Hepatocyte (in vitro differentiated cells): ENCODE results near the gene ITGB1BP2. TPM values are rescaled to one million over a fixed set of nuclear protein-coding genes. Genes with fewer than 3 reads are reported as not detected.

Experiments used
- DNase-seq: peaks from one replicate; pipeline ENCODE4 v3.0.0-alpha.2; 2016; ENCODE audit warnings: low spot score
- H2AFZ ChIP-seq: fragments of 200-600 bp; sonication (generic); 2 replicates; pipeline ENCODE4 v1.6.0; 2016; ENCODE audit warnings: antibody characterized with exemption, mild to moderate bottlenecking
- H3K27ac ChIP-seq: fragments of 200-600 bp; sonication (generic); 2 replicates; pipeline ENCODE4 v1.5.1; 2016; ENCODE audit warnings: mild to moderate bottlenecking
- H3K27me3 ChIP-seq: fragments of 200-600 bp; sonication (generic); 2 replicates; pipeline ENCODE4 v1.6.1; 2016
- H3K36me3 ChIP-seq: fragments of 200-600 bp; sonication (generic); replicated peaks from 2 replicates; pipeline ENCODE4 v1.5.1; 2016; ENCODE audit warnings: low read depth; ENCODE audit not compliant: insufficient read depth
- H3K4me1 ChIP-seq: fragments of 200-600 bp; sonication (generic); 2 replicates; pipeline ENCODE4 v1.5.1; 2016; ENCODE audit warnings: mild to moderate bottlenecking, moderate library complexity; ENCODE audit not compliant: insufficient read depth
- H3K4me2 ChIP-seq: fragments of 200-600 bp; sonication (generic); 2 replicates; pipeline ENCODE4 v1.6.0; 2016
- H3K4me3 ChIP-seq: fragments of 200-600 bp; sonication (generic); 2 replicates; pipeline ENCODE4 v1.5.1; 2016; ENCODE audit warnings: mild to moderate bottlenecking
- H3K79me2 ChIP-seq: fragments of 200-600 bp; sonication (generic); 2 replicates; pipeline ENCODE4 v1.6.0; 2017; ENCODE audit warnings: mild to moderate bottlenecking
- H3K9me2 ChIP-seq: fragments of 200-600 bp; sonication (generic); replicated peaks from 2 replicates; pipeline ENCODE4 v1.6.0; 2017; ENCODE audit warnings: mild to moderate bottlenecking; ENCODE audit not compliant: insufficient read depth
- H3K9me3 ChIP-seq: fragments of 200-600 bp; sonication (generic); 2 replicates; pipeline ENCODE4 v1.5.1; 2016; ENCODE audit warnings: low read depth, mild to moderate bottlenecking
- H4K20me1 ChIP-seq: fragments of 200-600 bp; sonication (generic); 2 replicates; pipeline ENCODE4 v1.6.0; 2016; ENCODE audit warnings: mild to moderate bottlenecking; ENCODE audit not compliant: insufficient read depth, poor library complexity, severe bottlenecking
- EZH2 ChIP-seq: fragments of 200-600 bp; sonication (generic); IDR thresholded peaks from 2 replicates; pipeline ENCODE4 v1.6.1; 2016; ENCODE audit warnings: antibody characterized with exemption, mild to moderate bottlenecking, borderline replicate concordance
- EZH2phosphoT487 ChIP-seq: fragments of 200-600 bp; sonication (generic); IDR thresholded peaks from one replicate; pipeline ENCODE4 v1.6.1; 2018; ENCODE audit warnings: antibody characterized with exemption, mild to moderate bottlenecking, low read depth, moderate library complexity; ENCODE audit not compliant: unreplicated experiment, severe bottlenecking
- WGBS: methylation state at CpG from one replicate; pipeline ENCODE4 v1.1.6; 2016; ENCODE audit warnings: low lambda C conversion rate; ENCODE audit errors: missing lambda C conversion rate; 5-methylcytosine and 5-hydroxymethylcytosine counted together
- polyA plus RNA-seq: library from polyadenylated mRNA; unstranded; fragments of >200 nt; fragmentation: Nextera tagmentation; extraction: Ambion mirVana; gene quantifications from 2 replicates; pipeline ENCODE4 v1.2.1, GENCODE V29; 2016
- total RNA-seq: library from RNA; depleted of rRNA; stranded (reverse); fragments of >200 nt; gene quantifications from 2 replicates; pipeline ENCODE4 v1.2.3, GENCODE V29; 2014
- TF ChIP-seq, protein P1 (sequence below): fragments of 200-600 bp; sonication (generic); IDR thresholded peaks from 2 replicates; pipeline ENCODE4 v1.5.1; 2016; ENCODE audit warnings: antibody characterized with exemption, mild to moderate bottlenecking; ENCODE audit not compliant: poor library complexity

Gene ITGB1BP2
- total RNA-seq (1.1 and 1.6 TPM in 2 replicates), polyA plus RNA-seq (0.15 and 1.2 TPM in 2 replicates)

DNA sequence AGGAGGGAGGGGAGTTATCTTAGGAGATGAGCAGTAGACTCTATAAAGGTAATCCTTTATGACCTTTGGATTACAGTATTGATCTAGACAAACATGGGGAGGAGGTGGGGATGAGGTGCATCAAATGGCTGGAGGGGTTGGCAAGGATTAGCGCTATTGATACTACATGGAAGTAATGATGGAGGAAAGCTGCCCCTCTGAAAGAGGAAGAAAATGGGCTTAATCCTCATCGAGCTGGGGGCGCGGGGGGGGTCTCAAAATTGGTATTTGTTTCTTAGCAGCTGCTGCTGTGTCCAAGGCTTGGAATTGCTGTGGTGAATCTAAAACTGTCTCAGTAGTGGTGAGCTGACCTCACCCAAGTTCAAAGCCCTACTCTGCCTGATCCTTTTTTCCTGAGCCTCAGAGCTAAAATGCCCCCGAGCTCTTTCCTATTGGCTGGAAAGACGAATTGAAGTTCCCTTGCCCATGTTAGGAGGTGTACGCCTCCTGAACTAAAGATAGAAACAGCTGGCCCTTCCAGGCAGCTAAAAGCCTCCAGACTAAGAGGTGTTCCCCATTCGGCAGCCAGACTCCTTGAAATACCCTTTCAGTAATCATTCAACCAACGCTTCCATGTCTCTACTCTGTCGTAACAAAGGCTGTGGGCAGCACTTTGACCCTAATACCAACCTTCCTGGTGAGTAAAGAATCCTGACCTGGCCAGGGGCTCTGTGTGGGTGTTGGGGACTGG is at the start of gene ITGB1BP2:
TSS of gene ITGB1BP2 (plus strand) at position 556 of the 730 bp plus-strand sequence. CDS start at position 613, 57 bp downstream.
- Histone ChIP-seq H3K4me2 (no peak within 1 kb of the TSS), H3K27ac (peak within 1 kb of the TSS; percentile 9), H3K4me1 (no peaks in the 10 kb centered on the region), H4K20me1 (no peaks in the 10 kb centered on the region), H2AFZ (no peak within 1 kb of the TSS), H3K36me3 (no peaks in the 10 kb centered on the region), H3K4me3 (no peak within 1 kb of the TSS), H3K79me2 (no peaks in the 10 kb centered on the region), H3K9me3 (no peaks in the 10 kb centered on the region), H3K9me2 (no peaks in the 10 kb centered on the region), H3K27me3 (no peaks in the 10 kb centered on the region)
- TF ChIP-seq EZH2phosphoT487, result no peak
- TF ChIP-seq EZH2, result no peak
- TF ChIP-seq, protein P1, sequence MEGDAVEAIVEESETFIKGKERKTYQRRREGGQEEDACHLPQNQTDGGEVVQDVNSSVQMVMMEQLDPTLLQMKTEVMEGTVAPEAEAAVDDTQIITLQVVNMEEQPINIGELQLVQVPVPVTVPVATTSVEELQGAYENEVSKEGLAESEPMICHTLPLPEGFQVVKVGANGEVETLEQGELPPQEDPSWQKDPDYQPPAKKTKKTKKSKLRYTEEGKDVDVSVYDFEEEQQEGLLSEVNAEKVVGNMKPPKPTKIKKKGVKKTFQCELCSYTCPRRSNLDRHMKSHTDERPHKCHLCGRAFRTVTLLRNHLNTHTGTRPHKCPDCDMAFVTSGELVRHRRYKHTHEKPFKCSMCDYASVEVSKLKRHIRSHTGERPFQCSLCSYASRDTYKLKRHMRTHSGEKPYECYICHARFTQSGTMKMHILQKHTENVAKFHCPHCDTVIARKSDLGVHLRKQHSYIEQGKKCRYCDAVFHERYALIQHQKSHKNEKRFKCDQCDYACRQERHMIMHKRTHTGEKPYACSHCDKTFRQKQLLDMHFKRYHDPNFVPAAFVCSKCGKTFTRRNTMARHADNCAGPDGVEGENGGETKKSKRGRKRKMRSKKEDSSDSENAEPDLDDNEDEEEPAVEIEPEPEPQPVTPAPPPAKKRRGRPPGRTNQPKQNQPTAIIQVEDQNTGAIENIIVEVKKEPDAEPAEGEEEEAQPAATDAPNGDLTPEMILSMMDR, result no peak
- WGBS, result 73% methylated on average over 10 of the region's 10 CpGs
- peak; percentile 10 for DNase-seq

DNA sequence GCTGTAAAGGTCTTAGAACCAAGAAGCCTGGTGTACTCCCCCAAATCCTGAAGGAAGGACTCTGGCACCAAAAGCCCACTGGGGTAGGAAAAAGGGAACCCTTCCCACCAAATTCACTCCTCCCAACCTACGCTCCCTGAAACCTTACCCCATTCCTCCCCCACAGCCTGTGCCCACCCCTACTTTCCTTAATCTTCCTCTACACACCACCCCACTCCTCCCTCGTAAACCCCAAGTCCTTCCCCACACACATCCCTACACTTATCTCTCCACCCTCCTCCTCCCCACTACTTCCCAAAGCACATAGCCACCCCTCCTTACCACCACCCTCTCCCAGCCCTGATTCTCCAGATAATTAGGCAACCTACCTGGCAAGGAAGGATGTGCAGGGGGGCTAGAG is 49.3 kb upstream of the ITGB1BP2 start:
- TF ChIP-seq EZH2phosphoT487 (no peak), EZH2 (no peak)
- TF ChIP-seq, protein P1, result no peak
- Histone ChIP-seq H4K20me1 (no peaks in the 10 kb centered on the region), H3K79me2 (peaks cover 12% of the 10 kb centered on the region), H3K36me3 (no peaks in the 10 kb centered on the region), H2AFZ (no peak overlapping the region), H3K9me2 (no peaks in the 10 kb centered on the region), H3K4me1 (no peaks in the 10 kb centered on the region), H3K27ac (no peak overlapping the region), H3K27me3 (no peaks in the 10 kb centered on the region), H3K4me2 (peak overlapping the region; percentile 74), H3K4me3 (no peak overlapping the region), H3K9me3 (no peaks in the 10 kb centered on the region)
- WGBS, result 88% methylated on average over 1 of the region's 2 CpGs
- DNase-seq, result no peak

DNA sequence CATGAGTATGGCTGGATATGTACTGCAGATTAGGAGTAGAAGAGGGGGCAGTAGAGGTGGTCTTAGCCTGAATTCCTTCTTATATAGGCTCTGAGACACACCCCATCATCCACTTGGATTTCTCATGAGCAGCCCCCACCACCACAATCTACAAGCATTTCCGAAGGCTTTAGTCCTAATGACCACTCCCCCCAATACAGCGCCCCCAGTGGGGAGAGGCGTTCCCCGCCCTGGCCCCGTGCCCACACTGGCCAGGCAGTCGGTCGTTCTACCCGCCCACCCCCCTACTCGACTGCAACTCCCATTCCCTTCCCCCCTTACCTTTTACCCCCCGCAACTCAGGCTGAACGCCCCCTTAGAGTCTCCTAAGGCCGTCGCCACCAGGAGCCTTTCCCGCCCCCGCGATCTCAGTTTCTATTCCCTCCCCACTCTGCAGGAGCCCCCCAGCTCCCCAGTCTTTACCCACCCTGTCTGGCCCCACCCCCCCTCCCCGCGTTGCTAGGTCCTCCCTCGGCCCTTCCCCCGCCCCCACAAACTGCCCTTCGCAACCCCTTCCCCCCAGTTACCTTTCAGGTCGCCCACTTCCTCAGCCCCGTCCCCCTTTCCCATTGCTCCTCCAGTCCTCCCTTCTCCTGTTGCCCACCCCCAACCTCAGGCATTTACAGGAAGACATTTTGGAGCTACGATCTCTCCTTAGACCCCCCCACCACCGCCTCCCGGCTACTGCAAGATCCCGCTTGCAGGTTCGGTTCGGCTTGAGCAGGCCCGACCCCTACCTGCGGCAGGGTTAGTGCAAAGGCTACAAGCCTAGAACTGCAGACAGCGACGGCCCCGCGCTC is 48.1 kb upstream of the ITGB1BP2 start:
- DNase-seq, result peak; percentile 60
- peak overlapping the region; percentile 86 for H3K27ac ChIP-seq
- H2AFZ ChIP-seq, result peak overlapping the region; percentile 71
- no peaks in the 10 kb centered on the region for H3K9me3 ChIP-seq
- H3K79me2 ChIP-seq, result peaks cover 12% of the 10 kb centered on the region
- no peaks in the 10 kb centered on the region for H3K4me1 ChIP-seq
- peak overlapping the region; percentile 74 for H3K4me2 ChIP-seq
- H3K36me3 ChIP-seq, result no peaks in the 10 kb centered on the region
- no peaks in the 10 kb centered on the region for H3K9me2 ChIP-seq
- 33% methylated on average over 21 of the region's 35 CpGs for WGBS
- H3K4me3 ChIP-seq, result peak overlapping the region; percentile 87
- TF ChIP-seq EZH2 (no peak), EZH2phosphoT487 (no peak)
- TF ChIP-seq, protein P1, result peak; percentile 39
- no peaks in the 10 kb centered on the region for H4K20me1 ChIP-seq
- H3K27me3 ChIP-seq, result no peaks in the 10 kb centered on the region
